HG03575 (cell line): Measurements from ENCODE around the gene SLC16A14.

ENCODE experiments used
- ATAC-seq: cut with Tn5 transposase; IDR thresholded peaks from one replicate; pipeline ENCODE4 v1.9.1; 2021; ENCODE audit not compliant: unreplicated experiment, insufficient number of reproducible peaks, low FRiP score; ENCODE audit errors: extremely low read depth

The SLC16A14 gene

GRCh38 chr2:230046491-230046890 is 22.2 kb downstream of the SLC16A14 start:
- no peak for ATAC-seq

- no peak for ATAC-seq
These were observed 25.3 kb downstream of the SLC16A14 start for GRCh38 chr2:230043461-230043860.

- ATAC-seq: no peak
These were observed 25.7 kb downstream of the SLC16A14 start for GRCh38 chr2:230043025-230043424.

- ATAC-seq: no peak
These were observed 26.5 kb downstream of the SLC16A14 start for GRCh38 chr2:230042195-230042594.

GRCh38 chr2:230023313-230023712 is 45.4 kb downstream of the SLC16A14 start:
- ATAC-seq: no peak

- ATAC-seq: no peak
These were observed 49.0 kb downstream of the SLC16A14 start for GRCh38 chr2:230019742-230020141.

GRCh38 chr2:230018153-230018552 is 50.6 kb downstream of the SLC16A14 start:
- ATAC-seq: no peak

- no peak for ATAC-seq
These were observed 51.9 kb downstream of the SLC16A14 start for GRCh38 chr2:230016844-230017243.

GRCh38 chr2:230012267-230012884 is 56.3 kb downstream of the SLC16A14 start:
- no peak for ATAC-seq

- ATAC-seq: no peak
These were observed 57.1 kb downstream of the SLC16A14 start for GRCh38 chr2:230011617-230012016.

- ATAC-seq: no peak
These were observed 58.2 kb downstream of the SLC16A14 start for GRCh38 chr2:230010501-230010900.

- no peak for ATAC-seq
These were observed 60.0 kb downstream of the SLC16A14 start for GRCh38 chr2:230008708-230009066.

GRCh38 chr2:230007931-230008707 is 60.6 kb downstream of the SLC16A14 start:
- ATAC-seq: no peak

- ATAC-seq: peak; percentile 93
These were observed 68.4 kb downstream of the SLC16A14 start for GRCh38 chr2:230000118-230000841.

GRCh38 chr2:229997565-229997964 is 71.2 kb downstream of the SLC16A14 start:
- no peak for ATAC-seq

- ATAC-seq: no peak
These were observed 72.4 kb downstream of the SLC16A14 start for GRCh38 chr2:229996320-229996719.

- no peak for ATAC-seq
These were observed 75.5 kb downstream of the SLC16A14 start for GRCh38 chr2:229993236-229993635.
